Measurements from ENCODE around the gene TXNDC9.
A peak's percentile ranks its signal among the peaks of the same experiment; 100 is the strongest.
"Not testable (repeated sequence)": the region's sequence is repeated elsewhere in the genome, so short reads cannot be mapped to it uniquely, and the experiment has no call there.

Gene TXNDC9, protein sequence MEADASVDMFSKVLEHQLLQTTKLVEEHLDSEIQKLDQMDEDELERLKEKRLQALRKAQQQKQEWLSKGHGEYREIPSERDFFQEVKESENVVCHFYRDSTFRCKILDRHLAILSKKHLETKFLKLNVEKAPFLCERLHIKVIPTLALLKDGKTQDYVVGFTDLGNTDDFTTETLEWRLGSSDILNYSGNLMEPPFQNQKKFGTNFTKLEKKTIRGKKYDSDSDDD

DNA sequence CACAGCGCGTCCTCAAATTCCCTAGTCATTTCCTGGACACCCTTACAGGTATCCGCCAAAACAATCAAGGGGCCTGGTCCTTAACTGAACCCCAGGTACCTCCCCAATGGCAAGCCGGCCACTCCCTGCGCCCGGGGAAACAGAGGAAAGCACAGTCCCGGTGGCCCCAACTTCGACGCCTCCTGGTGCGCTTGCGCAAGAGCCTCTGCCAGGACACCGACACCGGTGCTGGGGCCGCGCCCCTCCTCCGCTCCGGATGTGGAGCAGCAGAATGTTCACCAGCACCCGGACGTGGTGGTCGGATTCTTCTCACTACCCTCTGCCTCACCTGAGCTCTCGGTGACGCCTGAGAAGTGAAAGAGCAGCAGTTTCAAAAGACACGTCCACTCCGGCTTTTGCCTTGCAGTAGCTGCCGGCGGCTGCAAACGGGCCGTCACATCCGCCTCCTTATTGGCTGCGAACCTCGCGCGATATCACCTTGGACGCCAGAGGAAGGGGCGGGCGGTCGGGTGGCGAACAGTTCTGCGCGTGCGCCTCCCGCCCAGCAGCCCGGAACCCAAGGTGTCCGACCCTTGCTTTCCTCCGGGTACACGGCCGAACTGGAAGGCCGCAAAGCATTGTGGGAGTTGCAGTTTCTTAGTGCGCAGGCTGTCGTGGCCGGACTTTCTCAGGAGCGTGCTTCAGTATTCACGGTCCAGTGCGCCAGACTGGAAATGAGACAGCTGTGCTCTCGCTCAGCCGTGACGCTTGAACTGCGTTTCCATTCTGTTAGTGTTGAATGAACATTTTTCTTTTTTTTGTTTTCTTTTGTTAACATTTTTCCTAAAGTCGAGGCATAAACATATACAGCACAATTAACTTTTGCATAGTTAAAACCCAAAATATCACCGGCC is at the start of gene TXNDC9:
TSS of gene TXNDC9 (minus strand) at position 423 of the 893 bp plus-strand sequence. CDS start 3,123 bp downstream, outside the sequence.
- DNase-seq (ENCODE audit: low spot score), result peak; percentile 99

DNA sequence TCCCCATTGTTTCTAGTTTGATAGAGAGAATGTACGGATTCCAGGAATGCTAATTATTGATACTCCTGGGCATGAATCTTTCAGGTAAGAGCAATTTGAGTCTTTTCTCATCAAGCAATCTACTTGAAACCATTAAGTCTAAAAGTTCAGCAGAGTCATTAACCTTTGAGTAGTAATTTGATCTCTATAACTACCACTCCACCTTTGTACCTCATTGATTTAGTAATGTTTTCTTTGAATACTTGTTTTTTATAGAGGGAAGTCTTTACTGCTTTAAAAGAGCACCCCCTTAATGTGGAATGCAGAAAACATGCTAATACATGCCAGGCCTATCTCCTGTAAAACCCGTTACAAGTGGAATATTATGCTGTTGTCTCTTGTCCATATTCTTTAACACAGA is 46.0 kb upstream of the TXNDC9 start:
- DNase-seq (ENCODE audit: low spot score), result no peak

DNA sequence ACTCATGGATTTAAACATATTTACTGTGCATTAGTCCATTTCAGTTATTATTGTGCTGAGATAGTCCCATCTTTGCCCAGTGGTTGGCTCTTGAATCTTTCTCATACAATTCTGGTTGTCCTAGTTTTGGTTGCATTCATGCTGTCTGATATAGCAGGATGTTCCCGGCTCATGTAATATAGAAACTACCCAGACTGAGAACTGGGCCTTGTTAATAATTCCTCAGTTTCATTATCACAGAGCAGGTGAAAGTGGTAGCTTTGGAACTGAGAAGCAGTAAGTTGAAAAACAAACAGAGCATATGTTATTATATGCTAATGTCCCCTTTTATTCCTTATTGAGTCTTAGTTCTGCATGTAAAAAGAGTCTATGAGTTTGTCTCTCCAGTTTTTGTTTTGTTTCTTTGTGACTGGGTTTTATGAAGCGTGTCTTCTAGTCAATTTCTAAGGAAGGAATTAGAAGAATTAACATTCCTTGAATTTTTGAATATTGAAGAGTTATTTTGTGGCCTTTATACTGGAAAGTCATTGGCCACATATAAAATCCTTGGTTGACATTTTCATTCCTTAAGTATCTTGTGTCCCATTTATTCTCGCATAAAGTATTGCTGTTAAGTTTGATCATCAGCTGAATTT is 44.4 kb upstream of the TXNDC9 start:
- DNase-seq (ENCODE audit: low spot score), result no peak

DNA sequence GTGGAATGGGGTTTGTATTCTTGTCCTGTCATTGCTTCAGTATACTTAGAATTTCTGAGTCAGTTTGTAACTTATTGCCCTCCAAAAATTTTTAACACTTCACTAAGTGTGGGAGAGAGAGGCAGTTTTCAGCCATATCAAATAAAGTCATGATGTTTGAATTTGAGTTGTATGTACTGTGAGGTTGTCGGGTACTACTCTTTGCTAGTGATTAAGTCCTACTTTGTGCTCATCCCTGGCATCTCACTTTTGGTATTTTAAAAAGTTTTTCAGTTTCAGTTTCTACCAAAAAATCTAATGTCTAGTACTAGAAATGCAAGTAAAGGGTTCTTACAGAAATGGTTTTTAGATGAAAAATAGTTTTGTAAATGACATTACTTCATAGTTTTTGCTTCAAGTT is 41.7 kb upstream of the TXNDC9 start:
- DNase-seq (ENCODE audit: low spot score), result no peak

DNA sequence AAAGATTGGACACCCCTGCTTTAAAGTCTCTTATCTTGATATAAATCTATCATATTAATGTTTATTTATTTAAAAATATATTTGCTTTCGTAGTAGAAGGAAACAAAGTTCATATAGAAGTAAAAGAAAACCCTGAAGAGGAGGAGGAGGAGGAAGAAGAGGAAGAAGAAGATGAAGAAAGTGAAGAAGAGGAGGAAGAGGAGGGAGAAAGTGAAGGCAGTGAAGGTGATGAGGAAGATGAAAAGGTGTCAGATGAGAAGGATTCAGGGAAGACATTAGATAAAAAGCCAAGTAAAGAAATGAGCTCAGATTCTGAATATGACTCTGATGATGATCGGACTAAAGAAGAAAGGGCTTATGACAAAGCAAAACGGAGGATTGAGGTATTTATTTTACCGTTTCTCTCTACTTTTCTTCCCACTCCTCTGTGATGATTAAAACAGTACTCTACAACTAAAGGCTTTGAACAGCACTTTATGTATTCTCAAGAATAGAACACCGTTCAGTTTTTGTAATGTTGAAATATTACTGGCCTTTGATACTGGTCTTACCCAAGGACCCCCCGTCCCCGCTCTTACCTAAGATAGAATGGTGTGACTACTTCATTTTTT is 40.2 kb upstream of the TXNDC9 start:
- DNase-seq (ENCODE audit: low spot score), result no peak

DNA sequence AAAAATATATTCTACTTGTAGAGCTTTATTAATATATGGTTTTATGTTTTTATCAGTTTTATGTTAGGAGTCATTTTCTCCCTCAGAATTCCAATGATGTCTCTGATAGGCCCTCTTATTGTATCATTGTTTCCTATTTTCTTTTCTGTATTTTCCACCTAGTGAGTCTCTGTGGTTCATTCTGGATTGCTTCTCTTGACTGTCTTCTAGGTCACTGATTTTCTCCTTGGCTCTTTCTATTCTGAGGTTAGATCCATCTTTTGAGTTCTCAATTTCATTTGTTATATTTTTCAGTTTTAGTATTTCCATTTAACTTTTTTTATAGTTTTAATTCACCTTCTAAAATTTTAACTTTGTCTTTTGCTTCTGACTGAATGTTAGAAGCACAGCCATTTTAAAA is 38.6 kb upstream of the TXNDC9 start:
- no peak for DNase-seq (ENCODE audit: low spot score)

DNA sequence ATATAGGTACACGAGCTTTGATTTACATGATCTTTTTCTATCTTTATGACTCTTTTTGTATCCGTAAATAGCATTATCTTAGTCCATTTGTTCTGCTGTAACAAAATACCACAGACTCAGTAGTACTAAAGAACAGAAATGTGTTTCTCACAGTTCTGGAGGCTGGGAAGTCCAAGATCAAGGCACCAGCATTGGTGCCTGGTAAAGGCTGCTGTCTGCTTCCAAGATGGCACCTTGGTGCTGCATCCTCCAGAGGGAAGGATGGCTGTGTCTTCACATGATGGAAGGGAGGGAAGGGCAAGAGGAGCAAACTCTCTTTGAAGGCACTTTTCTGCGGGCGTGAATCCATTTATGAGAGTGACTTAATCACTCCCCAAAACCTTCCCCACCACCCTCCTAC is 37.0 kb upstream of the TXNDC9 start:
- DNase-seq (ENCODE audit: low spot score), result no peak

DNA sequence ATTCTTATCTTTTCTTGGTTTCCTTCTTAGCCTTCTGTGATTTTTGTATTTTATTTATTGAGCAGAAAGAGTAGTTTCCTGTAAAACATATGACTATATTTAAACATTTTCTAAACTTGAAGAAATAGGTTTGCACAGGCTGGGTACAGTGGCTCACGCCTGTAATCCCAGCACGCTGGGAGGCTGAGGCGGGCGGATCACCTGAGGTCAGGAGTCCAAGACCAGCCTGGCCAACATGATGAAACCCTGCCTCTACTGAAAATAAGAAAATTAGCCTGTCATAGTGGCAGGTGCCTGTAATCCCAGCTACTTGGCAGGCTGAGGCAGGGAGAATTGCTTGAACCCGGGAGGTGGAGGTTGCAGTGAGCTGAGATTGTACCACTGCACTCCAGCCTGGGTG is 32.7 kb upstream of the TXNDC9 start:
- DNase-seq (ENCODE audit: low spot score), result not testable (repeated sequence)

DNA sequence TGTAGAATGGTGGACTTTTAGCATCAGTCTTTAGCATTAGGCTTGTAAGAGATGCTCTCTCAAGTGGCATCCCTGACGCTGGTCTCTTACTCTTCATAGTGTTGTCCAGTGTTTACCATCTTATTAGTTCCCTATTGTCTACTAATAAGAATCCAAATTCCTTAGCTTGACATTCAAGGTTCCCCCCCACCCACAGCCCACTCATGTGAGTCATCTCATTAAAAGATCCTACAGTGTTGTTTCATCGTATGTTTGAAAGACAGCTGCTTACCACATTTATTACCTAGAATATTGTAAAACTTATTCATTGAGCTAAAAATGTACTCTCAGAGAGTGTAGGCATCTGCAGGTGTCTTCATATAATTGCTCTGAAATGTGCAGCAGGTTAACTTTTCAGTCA is 29.5 kb upstream of the TXNDC9 start:
- DNase-seq (ENCODE audit: low spot score), result no peak

DNA sequence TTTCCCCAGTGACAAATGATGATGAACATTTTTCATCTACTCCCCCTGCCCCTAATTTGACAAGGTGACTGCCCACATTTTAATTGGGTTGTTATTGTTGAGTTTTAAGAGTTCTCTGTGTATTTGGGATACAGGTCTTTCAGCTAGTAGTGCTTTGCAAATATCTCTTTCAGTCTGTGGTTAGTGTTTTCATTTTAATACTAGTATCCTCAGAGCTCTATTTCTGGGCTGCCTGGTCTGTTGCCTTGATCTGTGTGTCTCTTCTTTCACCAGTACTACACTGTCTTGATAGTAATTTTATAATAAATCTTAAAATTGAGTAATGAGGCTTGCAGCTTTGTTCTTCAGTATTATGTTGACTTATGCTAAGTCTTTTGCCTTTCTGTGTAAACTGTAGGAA is 20.7 kb upstream of the TXNDC9 start:
- no peak for DNase-seq (ENCODE audit: low spot score)

DNA sequence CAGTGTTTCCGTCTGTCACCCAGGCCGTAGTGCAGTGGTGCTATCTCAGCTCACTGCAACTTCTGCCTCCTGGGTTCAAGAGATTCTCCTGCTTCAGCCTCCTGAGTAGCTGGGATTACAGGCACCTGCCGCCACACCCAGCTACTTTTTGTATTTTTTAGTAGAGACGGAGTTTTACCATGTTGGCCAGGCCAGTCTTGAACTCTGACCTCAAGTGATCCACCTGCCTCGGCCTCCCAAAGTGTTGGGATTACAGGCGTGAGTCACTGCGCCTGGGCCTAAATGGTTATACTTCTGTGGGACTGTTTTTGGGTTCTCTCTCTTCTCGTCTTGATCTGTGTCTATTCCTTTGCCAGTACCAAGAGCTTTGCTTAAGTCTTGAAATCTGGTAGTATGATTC is 18.7 kb upstream of the TXNDC9 start:
- not testable (repeated sequence) for DNase-seq (ENCODE audit: low spot score)

DNA sequence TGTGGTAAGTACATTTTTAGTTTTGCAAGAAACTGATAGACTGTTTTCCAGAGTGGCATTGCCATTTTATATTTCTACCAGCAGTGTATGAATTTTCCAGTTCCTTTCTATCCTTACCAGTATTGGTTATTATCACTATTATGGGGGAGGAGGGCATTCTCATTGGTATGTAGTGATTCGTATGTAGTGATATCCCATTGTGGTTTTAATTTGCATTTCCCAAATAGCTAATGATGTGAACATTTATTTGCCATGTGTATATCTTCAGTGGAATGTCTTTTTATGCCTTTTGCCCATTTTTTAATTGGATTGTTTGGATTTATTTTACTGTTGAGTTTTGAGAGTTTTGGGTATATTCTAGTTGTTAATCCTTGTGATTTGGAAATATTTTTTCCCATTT is 17.9 kb upstream of the TXNDC9 start:
- peak; percentile 26 for DNase-seq (ENCODE audit: low spot score)

DNA sequence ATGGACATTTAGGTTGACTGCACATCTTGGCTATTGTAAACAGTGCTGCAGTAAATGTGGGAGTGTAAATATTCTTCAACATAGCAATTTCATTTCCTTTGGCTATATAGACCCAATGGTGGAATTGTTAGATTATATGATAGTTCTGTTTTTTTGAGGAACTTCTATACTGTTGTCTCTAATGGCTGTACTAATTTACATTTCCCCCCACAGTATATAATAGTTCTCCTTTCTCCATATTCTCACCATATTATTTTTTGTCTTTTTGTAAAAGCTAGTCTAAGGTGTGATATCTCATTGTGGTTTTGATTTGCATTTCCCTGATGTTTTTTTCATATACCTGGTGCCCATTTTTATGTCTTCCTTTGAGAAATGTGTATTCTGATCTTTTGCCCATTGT is 14.1 kb upstream of the TXNDC9 start:
- no peak for DNase-seq (ENCODE audit: low spot score)

DNA sequence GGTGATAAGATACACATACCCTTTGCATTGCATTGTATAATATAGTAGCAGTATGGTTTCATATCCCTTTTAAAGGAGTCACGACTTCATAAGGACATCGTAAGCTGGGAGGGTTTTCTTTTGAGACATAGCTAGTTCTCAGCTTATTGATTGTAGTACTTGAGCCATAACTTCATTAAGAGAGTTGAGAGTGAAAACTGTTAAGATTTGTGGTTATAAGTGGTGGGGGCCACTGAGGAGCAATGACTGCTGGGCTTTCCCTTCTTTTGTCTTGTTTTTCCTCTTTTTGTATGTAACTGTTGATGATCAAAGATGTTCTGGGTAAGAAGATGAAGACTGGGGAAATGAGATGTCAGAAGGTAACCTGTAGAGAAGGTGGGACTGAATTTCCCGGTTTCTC is 12.0 kb upstream of the TXNDC9 start:
- DNase-seq (ENCODE audit: low spot score), result no peak

DNA sequence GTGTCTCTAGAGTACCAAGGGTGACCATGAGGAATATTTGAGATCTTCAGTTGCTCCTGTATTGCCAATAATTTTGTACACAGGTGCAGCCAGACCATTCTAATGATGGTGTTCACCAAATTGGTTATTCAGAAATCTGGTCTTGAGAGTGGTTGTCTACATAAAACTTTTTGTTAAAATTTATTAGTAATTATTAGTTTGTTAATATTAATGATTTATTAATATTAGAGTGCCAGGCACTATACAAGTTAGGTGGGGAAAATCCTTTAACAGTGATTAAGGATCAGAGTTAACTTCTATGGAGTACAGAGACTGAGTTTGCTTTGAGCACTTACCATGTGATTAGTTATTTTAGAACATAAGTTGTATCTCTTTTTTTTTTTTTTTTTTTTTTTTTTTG is 10.1 kb upstream of the TXNDC9 start:
- DNase-seq (ENCODE audit: low spot score), result no peak

DNA sequence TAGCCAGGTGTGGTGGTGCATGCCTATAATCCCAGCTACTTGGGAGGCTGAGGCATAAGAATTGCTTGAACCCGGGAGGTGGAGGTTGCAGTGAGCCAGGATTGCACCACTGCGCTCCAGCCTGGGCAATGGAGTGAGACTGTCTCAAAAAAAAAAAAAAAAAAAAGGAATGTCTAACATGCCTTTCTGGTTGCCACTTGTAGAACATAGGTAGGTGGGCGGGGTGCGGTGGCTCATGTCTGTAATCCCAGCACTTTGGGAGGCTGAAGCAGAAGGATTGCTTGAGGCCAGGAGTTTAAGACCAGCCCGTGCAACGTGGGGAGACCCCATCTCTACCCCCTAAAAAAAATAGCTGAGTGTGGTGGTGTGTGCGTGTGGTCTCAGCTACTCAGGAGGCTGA is 9.3 kb upstream of the TXNDC9 start:
- DNase-seq (ENCODE audit: low spot score), result not testable (repeated sequence)

DNA sequence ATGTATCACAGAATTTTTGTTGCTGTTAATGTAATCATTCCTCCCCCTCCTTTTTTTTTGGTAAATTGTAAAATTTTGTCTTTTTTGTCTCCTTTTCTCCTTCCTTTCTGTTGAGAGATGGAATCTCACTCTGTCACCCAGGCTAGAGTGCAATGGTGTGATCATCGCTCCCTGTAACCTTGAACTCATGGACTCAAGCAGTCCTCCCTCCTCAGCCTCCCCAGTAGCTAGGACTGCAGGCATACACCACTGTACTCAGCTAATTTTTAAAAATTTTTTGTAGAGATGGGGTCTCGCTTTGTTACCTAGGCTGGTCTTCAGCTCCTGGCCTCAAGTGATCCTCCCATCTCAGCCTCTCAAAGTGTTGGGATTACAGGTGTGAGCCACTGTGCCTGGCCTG is 6.4 kb upstream of the TXNDC9 start:
- DNase-seq (ENCODE audit: low spot score), result no peak

DNA sequence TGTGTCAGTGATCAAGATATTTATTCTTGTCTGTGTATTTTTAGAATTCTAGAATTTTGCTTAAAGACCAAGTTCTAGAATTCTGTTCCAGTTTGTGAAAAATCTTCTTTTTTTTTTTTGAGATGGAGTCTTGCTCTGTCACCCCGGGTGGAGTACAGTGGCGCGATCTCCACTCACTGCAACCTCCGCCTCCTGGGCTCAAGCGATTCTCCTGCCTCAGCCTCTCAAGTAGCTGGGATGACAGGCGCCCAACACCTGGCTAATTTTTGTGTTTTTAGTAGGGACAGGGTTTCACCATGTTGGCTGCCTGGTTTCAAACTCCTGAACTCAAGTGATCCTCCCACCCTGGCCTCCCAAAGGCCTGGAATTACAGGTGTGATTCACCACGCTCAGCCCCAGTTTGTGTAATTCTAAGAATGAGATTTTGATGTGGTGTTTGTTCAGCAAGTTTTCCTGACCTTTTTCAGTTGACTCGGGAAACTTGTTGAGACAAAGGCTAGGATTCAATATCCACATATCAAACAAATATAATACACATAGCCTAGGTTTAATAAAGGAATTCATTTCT is 4.6 kb upstream of the TXNDC9 start:
- no peak for DNase-seq (ENCODE audit: low spot score)

DNA sequence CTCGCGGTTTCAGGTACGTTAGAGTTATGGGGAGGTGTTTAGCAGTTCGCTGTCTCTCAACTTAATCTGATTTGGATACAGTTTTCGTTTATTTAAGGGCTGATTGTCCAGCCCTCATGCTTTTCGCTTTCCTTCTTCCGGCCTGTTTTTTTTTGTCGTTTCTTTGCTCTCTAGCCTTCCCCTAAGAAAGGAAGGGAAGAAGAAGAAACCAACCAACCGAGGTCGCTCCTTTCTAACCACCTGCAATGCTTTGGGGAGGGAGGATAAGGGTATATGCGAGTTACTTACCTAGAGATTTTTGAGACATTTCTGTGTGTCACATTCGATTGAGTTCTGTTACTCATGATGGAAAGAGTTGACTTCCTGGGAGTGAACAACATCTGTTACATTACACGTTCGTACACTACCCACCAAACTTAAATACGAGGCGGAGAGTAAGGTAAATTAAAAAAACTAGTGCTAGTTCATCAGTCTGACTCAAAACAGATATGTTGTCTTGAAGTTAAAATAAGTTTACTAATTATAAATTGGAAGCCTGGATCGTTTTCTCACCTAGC is 2.0 kb upstream of the TXNDC9 start:
- DNase-seq (ENCODE audit: low spot score), result no peak

DNA sequence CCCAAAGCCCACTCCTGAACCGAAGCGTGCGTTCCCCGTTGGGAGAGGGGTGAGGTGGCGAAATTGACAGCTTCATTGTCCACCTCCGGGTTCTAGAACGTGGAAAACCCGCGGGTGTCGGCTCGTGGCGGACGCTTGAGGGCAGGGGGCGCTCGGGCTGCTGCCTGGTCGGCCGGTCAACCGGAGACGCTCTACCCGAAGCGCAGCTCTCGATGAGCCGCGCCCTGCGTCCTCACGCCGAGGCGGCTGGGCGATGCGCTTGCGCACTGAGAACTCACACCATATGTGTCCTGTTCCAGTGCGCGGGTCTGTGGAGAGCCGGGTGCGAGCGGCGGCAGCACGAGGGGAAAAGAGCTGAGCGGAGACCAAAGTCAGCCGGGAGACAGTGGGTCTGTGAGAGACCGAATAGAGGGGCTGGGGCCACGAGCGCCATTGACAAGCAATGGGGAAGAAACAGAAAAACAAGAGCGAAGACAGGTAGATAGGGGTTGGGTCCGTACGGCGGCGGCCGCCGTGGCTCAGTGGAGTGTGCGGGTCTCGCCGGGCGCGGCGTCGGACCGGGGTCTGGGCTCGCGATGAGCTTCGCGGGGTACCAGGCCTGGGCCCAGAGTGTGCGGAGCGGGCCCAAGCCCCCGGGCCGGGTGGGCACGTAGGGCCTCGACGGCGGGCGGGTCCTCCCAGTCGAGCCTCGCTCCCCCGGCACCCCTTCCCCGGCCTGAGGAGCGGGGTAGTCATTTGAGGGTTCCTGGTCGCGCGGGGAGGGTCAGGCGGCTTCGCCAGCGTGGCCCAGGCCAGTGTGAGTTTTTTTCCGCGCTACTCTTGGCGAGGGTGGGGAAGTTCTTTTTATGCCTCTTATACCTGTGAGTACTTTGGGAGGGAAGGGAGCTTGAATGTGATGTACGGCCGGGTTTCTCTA is 1.2 kb upstream of the TXNDC9 start, which contains the start of gene EIF5B:
TSS of gene EIF5B (plus strand) at position 277 of the 916 bp plus-strand sequence. CDS start at position 443, 166 bp downstream.
- DNase-seq (ENCODE audit: low spot score), result peak; percentile 98

DNA sequence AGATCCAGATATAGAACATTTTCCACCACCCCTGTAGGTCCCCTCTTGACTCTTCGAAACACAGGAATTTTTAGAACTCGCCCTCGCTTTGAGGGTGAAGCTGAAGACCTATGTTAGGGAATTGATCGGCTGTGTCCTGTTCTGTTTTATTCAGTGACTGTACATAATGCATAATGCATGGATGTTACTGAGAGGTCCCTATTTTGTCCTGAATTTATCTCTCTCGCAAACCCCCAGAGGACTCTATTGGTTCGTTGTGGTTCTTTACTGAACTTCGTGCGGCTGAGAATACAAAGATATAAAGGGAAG is 625 bp upstream of the TXNDC9 start:
- DNase-seq (ENCODE audit: low spot score), result no peak

Data from AG20443 (cell line).